ENCODE data around the gene ATG16L2.

The ATG16L2 gene

GRCh38 chr11:72816404-72816990 is 2.3 kb downstream of the ATG16L2 start:
- Histone ChIP-seq H3K27me3 (ENCODE audit: insufficient read depth, low read depth) (no peaks in the 10 kb centered on the region), H3K4me1 (ENCODE audit: low read depth, poor library complexity, severe bottlenecking) (peaks cover 36% of the 10 kb centered on the region), H3K36me3 (ENCODE audit: insufficient read depth) (no peaks in the 10 kb centered on the region), H2AFZ (ENCODE audit: low read depth) (no peak overlapping the region), H3K27ac (peak overlapping the region; percentile 89; the same call in 1 of the 2 replicates), H3K9ac (no peak overlapping the region), H3K4me3 (IDR thresholded peaks at IDR 0.05; ENCODE audit: insufficient read depth, low read depth, low read length) (no peak overlapping the region), H3K4me2 (peak overlapping the region; percentile 94; the same call in 1 of the 2 replicates), H3K79me2 (ENCODE audit: insufficient read depth, low read depth) (peaks cover 30% of the 10 kb centered on the region), H4K20me1 (ENCODE audit: insufficient read depth) (0 out of 2 replicates have a peak, but pooled peaks cover 4% of the 10 kb centered on the region)
- TF ChIP-seq, protein P1, sequence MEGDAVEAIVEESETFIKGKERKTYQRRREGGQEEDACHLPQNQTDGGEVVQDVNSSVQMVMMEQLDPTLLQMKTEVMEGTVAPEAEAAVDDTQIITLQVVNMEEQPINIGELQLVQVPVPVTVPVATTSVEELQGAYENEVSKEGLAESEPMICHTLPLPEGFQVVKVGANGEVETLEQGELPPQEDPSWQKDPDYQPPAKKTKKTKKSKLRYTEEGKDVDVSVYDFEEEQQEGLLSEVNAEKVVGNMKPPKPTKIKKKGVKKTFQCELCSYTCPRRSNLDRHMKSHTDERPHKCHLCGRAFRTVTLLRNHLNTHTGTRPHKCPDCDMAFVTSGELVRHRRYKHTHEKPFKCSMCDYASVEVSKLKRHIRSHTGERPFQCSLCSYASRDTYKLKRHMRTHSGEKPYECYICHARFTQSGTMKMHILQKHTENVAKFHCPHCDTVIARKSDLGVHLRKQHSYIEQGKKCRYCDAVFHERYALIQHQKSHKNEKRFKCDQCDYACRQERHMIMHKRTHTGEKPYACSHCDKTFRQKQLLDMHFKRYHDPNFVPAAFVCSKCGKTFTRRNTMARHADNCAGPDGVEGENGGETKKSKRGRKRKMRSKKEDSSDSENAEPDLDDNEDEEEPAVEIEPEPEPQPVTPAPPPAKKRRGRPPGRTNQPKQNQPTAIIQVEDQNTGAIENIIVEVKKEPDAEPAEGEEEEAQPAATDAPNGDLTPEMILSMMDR (conservative IDR thresholded peaks at IDR 0.05; ENCODE audit: low read depth, low read length): no peak

GRCh38 chr11:72817966-72818365 is 3.8 kb downstream of the ATG16L2 start:
- Histone ChIP-seq H4K20me1 (ENCODE audit: insufficient read depth) (no peaks in the 10 kb centered on the region), H3K9ac (no peak overlapping the region), H3K27ac (no peak overlapping the region), H2AFZ (ENCODE audit: low read depth) (no peak overlapping the region), H3K36me3 (ENCODE audit: insufficient read depth) (no peaks in the 10 kb centered on the region), H3K79me2 (ENCODE audit: insufficient read depth, low read depth) (peaks cover 15% of the 10 kb centered on the region), H3K27me3 (ENCODE audit: insufficient read depth, low read depth) (no peaks in the 10 kb centered on the region), H3K4me3 (IDR thresholded peaks at IDR 0.05; ENCODE audit: insufficient read depth, low read depth, low read length) (no peak overlapping the region), H3K4me2 (no peak overlapping the region), H3K4me1 (ENCODE audit: low read depth, poor library complexity, severe bottlenecking) (peaks cover 35% of the 10 kb centered on the region)
- TF ChIP-seq, protein P1 (conservative IDR thresholded peaks at IDR 0.05; ENCODE audit: low read depth, low read length): no peak

DNA sequence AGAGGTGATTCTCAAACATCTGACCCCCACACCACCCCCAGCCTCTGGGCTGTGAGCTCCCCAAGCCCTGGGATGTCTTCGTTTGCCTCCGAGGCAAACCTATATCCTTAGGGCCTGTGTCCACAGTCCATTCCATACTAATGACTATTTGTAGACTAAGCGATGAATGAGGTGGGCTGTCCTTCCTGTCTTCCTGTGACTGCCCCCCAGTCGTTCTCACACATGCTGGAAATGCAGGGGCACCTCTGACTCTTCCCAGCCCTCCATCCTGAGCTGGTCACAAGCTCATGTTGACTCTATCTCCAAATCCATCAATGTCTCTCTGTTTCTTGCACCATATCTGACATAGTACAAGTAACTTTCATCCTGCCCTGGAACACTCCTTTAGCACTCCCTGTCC is 4.8 kb downstream of the ATG16L2 start:
- no peak overlapping the region for H2AFZ ChIP-seq (ENCODE audit: low read depth)
- H3K9ac ChIP-seq: no peak overlapping the region
- no peak overlapping the region for H3K4me2 ChIP-seq
- H3K27ac ChIP-seq: no peak overlapping the region
- TF ChIP-seq, protein P1 (conservative IDR thresholded peaks at IDR 0.05; ENCODE audit: low read depth, low read length): no peak
- peaks cover 40% of the 10 kb centered on the region for H3K4me1 ChIP-seq (ENCODE audit: low read depth, poor library complexity, severe bottlenecking)
- no peaks in the 10 kb centered on the region for H3K27me3 ChIP-seq (ENCODE audit: insufficient read depth, low read depth)
- no peaks in the 10 kb centered on the region for H3K36me3 ChIP-seq (ENCODE audit: insufficient read depth)
- H4K20me1 ChIP-seq (ENCODE audit: insufficient read depth): no peaks in the 10 kb centered on the region
- H3K4me3 ChIP-seq (IDR thresholded peaks at IDR 0.05; ENCODE audit: insufficient read depth, low read depth, low read length): no peak overlapping the region
- H3K79me2 ChIP-seq (ENCODE audit: insufficient read depth, low read depth): peaks cover 6% of the 10 kb centered on the region

DNA sequence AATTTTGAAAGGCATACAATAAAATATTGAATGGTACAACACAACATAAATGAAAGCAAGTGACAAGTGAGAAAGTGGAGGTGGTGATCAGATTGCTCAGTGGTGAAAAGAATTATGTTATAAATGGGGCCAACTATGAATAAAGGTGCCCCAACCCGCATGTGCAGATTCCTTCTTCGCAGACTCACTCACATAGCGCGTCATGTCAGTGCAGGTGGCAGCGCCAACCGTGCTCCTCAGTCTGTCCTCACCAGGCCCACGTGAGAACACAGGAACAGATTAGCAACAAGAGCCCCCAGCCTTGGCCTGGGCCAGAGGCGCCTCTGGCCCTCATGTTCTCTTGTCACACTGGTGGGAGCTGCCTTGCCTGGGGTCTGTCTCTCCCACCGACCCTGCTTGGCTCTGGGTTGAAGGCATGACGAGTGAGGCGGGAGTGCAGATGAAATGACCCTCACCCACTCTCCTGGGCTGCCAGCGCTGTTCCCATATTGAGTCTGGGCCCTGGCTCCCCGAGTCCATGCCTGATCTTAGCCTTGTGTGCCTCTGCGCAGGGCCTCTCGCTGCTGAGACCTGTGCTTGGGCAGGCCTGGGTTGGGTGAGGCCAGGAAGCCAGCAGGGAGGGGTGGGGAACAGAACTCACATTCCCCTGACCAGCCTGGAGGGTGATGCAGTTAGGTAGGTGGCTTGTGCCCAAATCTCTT is 6.4 kb downstream of the ATG16L2 start:
- no peak overlapping the region for H3K27ac ChIP-seq
- H4K20me1 ChIP-seq (ENCODE audit: insufficient read depth): no peaks in the 10 kb centered on the region
- no peak overlapping the region for H3K9ac ChIP-seq
- H2AFZ ChIP-seq (ENCODE audit: low read depth): no peak overlapping the region
- TF ChIP-seq, protein P1 (conservative IDR thresholded peaks at IDR 0.05; ENCODE audit: low read depth, low read length): no peak
- no peaks in the 10 kb centered on the region for H3K27me3 ChIP-seq (ENCODE audit: insufficient read depth, low read depth)
- no peak overlapping the region for H3K4me3 ChIP-seq (IDR thresholded peaks at IDR 0.05; ENCODE audit: insufficient read depth, low read depth, low read length)
- H3K4me1 ChIP-seq (ENCODE audit: low read depth, poor library complexity, severe bottlenecking): peaks cover 38% of the 10 kb centered on the region
- peaks cover 6% of the 10 kb centered on the region for H3K79me2 ChIP-seq (ENCODE audit: insufficient read depth, low read depth)
- no peaks in the 10 kb centered on the region for H3K36me3 ChIP-seq (ENCODE audit: insufficient read depth)
- no peak overlapping the region for H3K4me2 ChIP-seq

All from KMS-11 (cell line).